Ishikawa (cell line): ENCODE measurements around the gene C16orf86.

ENCODE experiments used
- CEBPB ChIP-seq: IDR thresholded peaks from 2 replicates; pipeline ENCODE4 v1.6.1; 2012
- CREB1 ChIP-seq: IDR thresholded peaks from 2 replicates; pipeline ENCODE4 v1.6.1; 2012; ENCODE audit warnings: low read depth
- EGR1 ChIP-seq: IDR thresholded peaks from 2 replicates; pipeline ENCODE4 v1.6.1; 2012
- EP300 ChIP-seq: IDR thresholded peaks from 2 replicates; pipeline ENCODE4 v1.6.1; 2012; ENCODE audit warnings: borderline replicate concordance
- FOXM1 ChIP-seq: IDR thresholded peaks from 2 replicates; pipeline ENCODE4 v1.6.1; 2012; ENCODE audit warnings: low read depth, borderline replicate concordance
- NFIC ChIP-seq: IDR thresholded peaks from 2 replicates; pipeline ENCODE4 v1.6.1; 2012
- RAD21 ChIP-seq: IDR thresholded peaks from 2 replicates; pipeline ENCODE4 v1.6.1; 2012; ENCODE audit warnings: low read depth
- REST ChIP-seq: IDR thresholded peaks from 2 replicates; pipeline ENCODE4 v1.6.1; 2012; ENCODE audit warnings: low read depth, mild to moderate bottlenecking
- TAF1 ChIP-seq: IDR thresholded peaks from 2 replicates; pipeline ENCODE4 v1.6.1; 2012; ENCODE audit warnings: low read depth, mild to moderate bottlenecking
- TEAD4 ChIP-seq: IDR thresholded peaks from 2 replicates; pipeline ENCODE4 v1.6.1; 2012
- YY1 ChIP-seq: IDR thresholded peaks from 2 replicates; pipeline ENCODE4 v1.6.1; 2012; ENCODE audit warnings: low read depth
- ZBTB7A ChIP-seq: IDR thresholded peaks from 2 replicates; pipeline ENCODE4 v1.6.1; 2012; ENCODE audit warnings: low read depth
- TF ChIP-seq, protein P1 (sequence below): IDR thresholded peaks from 2 replicates; pipeline ENCODE4 v1.6.1; 2012
- TF ChIP-seq, protein P2 (sequence below): IDR thresholded peaks from 2 replicates; pipeline ENCODE4 v1.6.1; 2012

DNA sequence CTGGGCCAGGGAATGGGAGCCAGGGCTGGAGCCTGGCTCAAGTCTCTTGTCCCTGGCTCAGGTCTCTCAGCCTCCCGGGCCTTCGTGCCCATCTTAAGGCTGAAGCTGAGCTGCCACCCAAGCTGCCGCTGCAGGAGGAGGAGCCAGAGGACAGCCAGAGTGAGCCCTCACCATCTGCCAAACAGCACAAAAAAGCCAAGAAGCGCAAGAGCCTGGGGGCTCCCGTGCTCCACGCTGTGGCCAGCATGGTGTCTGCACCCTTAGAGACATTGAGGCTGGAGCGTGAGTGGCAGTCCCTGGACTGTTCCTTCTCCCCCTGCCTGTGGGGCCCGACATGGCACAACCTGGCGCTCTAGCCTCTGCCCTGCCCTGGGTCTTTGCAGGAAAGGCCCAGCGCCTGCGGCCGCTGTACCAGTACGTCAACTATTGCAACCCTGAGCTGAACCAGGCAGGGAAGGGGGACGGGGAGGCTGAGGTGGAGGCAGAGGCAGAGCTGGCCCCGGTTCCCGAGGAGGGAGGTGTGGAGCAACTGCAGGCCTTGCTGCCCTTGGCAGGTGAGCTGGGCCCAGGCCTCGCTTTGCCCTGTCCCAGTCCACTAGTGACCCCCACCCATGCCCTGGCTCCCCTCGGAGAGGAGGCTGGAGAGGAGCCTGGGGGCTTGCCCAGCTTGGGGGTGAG is 1.3 kb downstream of the C16orf86 start:
- TF ChIP-seq FOXM1 (no peak), YY1 (no peak), REST (no peak), TEAD4 (no peak), CREB1 (no peak), CEBPB (no peak), TAF1 (no peak), EGR1 (no peak), EP300 (no peak), NFIC (no peak), RAD21 (no peak), ZBTB7A (no peak)
- TF ChIP-seq, protein P1, sequence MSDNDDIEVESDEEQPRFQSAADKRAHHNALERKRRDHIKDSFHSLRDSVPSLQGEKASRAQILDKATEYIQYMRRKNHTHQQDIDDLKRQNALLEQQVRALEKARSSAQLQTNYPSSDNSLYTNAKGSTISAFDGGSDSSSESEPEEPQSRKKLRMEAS = no peak
- TF ChIP-seq, protein P2, sequence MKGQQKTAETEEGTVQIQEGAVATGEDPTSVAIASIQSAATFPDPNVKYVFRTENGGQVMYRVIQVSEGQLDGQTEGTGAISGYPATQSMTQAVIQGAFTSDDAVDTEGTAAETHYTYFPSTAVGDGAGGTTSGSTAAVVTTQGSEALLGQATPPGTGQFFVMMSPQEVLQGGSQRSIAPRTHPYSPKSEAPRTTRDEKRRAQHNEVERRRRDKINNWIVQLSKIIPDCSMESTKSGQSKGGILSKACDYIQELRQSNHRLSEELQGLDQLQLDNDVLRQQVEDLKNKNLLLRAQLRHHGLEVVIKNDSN = no peak
